ENCODE measurements around the gene DYNC2LI1.

The DYNC2LI1 gene

DNA sequence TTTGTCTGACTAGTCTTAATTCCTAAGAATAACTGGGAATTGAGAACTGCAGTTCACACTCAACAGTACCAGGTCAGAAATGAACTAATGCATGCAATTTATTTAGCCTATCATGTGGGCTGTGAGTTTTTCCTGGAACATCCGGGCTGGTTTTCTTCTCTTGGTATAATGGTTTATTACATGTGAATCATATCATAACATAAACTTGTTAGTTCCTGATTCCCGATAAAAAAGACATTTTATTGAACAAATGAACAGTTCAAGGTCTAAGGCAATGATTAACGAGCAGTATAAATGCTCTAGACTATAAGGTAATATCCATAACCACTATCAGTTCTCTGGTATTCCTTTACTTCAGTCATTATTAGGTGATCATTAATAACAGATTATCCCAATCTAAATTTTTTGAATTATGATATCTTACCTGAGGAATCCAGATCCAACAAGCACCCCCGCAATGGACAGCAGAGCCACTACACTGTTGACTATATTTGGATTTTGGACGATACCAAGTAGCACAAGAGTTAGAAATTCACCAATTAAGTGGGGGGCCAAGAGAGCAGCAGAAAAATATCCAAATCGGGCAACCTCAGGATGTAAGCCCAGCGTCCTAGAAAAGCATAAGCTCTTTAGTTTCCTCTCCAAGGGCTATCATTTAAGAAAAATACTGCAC, 45.8 kb downstream of the DYNC2LI1 start:
- no peak for DNase-seq

DNA sequence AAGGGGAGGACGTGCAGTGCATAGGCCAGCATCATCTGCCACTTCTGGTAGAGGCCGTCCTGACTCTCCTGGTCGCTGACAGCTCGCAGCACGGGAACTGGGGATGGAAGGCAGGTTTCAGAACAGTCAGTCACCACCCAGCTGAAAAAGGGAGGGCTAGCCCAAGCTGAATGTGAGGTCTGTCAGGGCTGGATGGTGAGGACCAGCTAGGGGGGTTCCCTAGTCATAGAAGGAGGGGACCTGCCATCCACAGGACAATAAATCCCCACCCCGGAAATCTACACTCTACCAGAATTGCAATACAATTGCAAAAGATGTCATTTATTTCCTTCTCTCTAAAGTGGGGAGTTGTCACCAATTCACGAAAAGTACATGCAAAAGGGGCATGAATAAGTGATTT, 49.0 kb downstream of the DYNC2LI1 start:
- no peak for DNase-seq

DNA sequence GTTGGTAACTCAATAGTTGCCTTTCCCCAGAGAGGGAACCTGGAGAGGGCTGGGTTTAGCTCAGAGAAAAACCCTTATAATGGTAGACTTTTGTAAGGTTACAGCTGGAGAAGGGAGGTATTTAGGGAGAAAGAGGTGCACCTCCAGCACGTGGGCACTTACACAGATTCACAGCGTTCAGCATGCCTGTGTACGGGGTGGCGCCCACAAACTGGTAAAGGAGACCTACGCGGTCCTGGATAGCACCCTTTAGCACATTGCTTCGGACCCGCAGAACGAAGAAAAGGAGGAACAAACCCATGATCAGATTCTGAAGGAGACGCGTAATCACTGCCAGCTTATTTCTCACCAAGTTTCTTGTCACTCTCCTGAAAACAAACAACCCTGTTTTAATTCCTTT, 49.9 kb downstream of the DYNC2LI1 start:
- DNase-seq = no peak

DNA sequence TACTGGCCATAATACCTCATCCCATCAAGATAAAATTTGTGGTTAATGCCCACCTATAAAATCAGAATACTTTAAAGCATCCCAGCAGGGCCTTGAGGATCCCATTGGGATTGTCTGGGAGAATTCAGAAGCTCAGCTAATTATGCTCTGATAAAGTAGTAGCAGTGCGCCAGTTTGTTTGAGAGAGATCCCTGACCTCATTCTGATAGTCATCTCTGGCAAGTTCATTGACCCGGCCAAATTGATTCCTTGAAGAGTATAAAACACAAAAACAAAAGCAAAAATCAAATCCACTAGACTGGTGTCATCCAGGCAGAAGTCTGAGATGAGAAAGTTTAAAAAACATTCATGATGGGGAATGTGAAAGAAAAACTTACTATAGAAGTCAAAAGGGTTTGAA, 50.7 kb downstream of the DYNC2LI1 start:
- no peak for DNase-seq

DNA sequence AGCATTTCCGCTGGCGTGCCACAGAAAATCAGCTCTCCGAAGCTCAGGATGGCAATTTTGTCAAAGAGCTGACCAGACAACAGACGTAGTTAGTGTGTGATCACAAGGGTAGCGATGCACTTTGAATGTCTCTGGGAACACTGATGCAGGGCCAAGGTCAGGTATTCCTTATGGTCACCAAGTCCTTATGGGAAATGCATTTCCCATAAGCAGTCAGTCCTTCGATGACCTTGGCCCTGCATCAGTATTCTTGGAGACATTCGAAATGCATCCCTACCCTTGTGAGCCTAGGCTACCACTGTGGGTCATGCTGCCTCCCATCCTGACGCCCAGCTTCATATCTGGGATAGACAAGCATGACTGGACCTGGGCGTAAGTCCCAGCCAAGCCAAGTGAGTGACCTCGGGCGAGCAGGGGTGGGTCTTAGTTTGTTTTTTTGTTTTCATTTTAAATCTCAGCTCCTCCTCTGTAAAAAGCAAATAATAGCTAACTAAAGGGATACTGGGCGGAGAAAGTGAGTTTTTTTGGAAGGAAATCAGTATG, 51.2 kb downstream of the DYNC2LI1 start:
- DNase-seq = no peak

DNA sequence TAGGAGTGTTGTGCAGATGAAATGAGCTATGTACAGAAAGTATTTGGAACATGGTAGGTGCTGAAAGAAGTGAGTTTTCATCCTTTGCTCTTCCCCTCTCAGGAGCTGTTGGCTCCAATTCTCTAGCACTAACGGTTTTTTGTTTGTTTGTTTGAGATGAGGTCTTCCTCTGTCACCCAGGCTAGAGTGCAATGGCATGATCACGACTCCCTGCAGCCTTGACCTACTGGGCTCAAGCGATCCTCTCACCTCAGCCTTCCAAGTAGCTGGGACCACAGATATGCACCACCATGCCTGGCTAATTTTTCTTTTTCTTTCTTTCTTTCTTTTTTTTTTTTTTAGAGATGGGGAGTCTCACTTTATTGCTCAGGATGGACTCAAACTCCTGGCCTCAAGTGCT, 52.0 kb downstream of the DYNC2LI1 start:
- DNase-seq = no peak

DNA sequence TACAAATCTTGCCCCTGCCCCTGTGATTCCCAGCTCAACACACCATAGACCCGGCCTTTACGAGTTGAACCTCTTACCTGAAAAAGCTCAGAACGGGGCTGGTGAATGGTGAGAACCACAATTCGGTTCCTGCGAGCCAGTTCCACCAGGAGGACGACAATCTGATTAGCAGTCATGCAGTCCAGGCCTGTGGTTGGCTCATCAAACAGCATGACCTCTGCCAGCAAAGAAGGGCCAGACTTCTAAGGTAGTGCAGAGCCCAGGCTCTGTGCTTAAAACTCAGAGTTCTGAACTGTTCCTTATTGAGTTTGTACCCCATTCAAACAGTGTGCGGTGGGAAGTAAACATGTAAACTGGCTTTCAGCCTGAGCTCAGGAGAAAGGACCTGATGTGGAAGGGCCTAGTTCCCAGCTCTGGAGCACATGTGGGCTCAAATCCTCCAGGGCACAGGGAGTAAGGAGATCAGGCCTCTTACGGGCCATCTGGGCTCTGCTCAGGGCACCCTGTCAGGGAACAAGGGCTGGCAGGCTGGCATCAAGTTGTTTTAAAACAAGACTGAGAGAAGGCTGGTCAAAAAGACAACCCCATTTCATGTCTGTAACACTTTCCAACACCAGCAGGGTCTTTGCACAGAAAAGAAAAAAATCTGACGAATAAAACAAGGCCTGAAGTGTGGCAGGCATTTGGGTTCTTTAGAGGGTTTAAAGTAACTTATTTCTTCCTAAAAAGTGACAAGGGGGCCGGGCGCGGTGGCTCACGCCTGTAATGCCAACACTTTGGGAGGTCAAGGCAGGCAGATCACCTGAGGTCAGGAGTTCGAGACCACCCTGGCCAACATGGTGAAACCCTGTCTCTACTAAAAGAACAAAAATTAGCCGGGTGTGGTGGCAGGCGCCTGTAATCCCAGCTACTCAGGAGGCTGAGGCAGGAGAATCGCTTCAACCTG, 52.7 kb downstream of the DYNC2LI1 start:
- DNase-seq = no peak

DNA sequence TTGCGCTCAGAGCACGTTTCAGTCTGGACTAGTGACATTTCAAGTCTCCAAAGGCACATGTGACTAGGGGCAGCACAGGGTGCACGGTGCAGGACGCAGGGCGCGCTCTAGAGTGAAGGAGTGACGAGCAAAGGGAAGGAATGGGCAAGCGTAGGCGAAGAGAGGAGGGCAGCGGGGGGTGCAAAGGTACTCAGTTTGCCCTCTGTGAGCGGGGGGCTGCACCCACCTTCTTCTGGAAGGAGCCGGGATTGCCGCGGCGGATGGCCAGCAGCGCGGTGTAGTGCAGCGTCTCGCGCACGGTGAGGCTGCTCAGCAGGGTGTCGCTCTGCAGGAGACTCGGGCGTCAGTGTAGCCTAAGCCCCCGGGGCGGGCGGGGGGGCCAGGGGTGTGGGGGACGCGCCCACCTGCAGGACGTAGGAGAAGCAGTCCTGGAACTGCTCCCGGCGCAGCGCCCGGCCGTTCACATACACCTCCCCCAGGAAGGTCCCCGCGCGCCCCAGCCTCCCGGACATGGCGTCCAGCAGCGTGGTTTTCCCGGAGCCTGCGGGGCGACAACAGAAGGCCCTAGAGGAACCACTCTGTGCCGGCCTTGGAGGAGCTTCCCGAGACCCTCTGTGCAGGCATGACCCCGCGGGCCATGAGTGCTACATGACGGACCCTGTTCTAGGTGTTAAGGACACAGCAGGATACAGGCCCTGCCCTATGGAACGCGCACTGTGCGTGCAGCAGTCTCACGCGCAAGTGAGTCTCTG, 57.9 kb downstream of the DYNC2LI1 start:
- DNase-seq = no peak

DNA sequence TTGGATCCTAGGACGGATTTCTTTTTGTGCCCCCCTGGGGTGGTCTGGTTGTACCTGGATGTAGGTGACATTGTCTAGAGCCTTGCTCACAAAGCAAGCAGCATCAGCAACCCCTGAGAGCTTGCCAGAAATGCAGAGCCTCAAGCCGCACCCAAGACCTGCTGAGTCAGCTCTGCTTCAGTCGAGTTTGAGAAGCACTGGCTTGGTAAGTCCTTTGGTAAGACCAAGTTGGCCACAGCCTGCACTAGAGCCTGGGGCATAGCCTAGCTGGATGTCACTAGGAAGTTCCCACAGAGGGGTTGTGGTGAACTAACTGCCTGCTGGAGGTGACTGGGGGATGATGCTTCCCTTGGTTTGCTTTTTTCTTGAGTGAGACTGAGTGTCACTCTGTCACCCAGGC, 58.6 kb downstream of the DYNC2LI1 start:
- no peak for DNase-seq

DNA sequence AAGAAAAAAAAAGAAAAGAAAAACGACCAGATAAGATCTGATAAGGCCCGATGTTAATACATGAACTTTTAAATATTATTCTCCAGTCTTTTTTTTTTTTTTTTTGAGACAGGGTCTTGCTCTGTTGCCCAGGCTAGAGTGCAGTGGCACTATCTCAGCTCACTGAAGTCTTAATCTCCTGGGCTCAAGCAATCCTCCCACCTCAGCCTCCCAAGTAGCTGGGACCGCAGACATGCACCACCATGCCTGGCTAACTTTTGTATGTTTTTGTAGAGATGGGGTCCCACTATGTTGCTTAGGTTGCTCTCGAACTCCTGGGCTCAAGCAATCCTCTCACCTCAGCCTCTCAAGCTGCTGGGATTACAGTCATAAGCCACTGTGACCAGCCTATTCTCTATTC, 63.2 kb downstream of the DYNC2LI1 start:
- no peak for DNase-seq

DNA sequence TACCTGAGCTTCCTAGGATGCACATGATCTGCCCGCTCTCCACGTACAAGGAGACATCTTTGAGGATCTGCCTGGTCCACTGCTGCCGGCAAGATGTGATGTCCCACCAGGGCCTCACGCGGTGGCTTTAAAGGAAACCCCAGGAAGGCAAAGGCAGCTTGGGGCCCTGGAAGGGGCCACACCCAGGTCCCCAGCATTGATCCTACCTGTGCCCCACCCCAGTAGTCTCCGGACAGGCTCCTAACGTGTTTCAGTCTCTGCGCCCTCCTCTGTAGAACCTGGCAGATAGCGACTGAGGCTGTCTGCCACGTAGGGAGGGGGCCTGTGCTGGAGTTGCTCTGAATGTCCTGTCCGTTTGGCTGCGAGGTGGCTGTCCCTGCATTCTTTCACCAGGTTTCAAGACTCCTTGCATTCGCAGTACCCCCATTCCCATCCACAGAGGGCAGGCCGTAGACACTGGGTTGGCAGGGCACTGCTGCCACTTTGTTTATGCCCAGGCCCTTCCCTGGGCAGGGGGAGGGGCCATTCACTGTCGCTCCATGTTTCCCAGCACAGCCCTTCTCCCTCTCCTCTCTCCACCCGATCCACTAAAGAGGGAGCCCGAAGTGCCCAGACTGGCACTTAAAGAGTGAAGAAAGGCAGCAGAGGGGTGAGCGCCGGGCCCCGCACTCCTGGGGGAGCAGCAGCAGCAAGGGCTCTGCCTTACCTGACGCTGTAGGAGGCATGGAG, 64.2 kb downstream of the DYNC2LI1 start:
- DNase-seq = no peak

DNA sequence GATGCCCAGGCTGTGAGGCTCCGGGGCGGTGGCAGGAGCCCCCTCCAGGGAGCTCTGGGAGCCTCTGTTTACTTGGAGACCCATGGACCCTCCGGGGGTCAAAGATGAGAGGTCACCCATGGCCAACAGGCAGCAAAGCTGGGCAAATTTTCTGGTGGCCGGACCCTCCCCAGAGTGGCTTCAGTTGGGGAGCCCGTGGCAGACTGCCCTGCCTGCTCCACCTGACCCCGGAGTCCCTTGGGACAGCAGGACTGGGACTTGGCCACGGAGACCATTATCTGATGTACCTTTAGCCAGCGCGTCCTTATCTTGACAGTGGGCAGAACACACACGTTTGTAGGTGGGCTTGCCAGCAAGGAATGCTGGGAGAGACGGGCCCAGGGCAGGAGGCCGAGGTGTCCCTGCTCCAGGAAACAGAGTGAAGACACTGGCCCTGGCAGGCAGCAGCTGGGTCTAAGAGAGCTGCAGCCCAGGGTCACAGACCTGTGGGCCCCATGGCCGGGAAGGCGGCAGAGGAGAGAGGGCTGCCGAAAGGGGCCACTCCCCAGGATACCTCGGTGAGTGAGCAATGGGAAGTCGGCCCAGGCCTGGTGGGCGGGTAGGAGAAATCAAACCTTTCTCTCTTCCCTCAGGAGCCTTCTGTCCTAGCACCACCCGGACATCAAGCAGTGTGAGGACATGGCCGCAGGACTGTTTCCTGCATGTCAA, 64.9 kb downstream of the DYNC2LI1 start, which contains the start of the genes ABCG5 and ABCG8:
Gene ABCG5, minus strand, starts transcription at position 280 of the 708 bp plus-strand sequence. Its CDS starts 160 bp downstream, at position 120.
Gene ABCG8, plus strand, starts transcription at position 412 of the 708 bp plus-strand sequence. Its CDS starts 83 bp downstream, at position 495.
- no peak for DNase-seq

DNA sequence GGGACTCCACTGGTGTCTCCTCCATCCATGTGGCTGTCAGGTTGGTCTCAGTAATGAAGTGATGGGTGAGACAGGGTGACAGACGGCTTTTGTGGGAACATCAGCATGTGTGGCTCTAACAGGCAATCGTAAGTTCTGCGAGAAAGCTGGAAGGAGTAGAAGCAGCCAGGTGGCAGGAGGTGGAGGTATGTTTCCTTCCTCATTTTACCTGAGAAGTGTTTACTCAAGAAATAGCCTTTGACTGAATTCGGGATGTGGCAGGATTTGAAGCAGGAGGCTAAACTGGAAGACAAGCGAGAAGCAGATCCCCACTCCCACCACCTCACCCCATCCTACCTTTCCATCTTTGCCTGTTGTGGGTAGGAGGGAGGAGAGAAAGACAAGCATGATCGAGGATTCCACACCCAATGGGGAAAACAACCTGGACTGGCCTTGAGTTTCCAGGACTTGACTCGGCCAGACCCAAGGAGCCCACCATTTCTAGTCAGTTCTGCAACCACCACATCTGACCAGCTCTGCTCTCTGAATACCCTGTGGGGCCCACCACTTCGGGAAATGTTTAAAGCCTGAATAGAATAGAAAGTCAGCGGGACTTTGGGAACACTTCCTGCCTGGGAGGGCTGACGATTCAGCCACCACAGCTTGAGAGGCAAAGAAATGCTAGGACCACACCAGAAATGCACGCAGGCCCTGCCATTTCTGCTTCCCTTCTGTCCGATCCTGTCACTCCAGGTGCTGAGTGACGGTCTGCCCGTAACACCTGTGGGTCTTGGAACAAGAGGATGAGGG, 66.1 kb downstream of the DYNC2LI1 start:
- DNase-seq = no peak

DNA sequence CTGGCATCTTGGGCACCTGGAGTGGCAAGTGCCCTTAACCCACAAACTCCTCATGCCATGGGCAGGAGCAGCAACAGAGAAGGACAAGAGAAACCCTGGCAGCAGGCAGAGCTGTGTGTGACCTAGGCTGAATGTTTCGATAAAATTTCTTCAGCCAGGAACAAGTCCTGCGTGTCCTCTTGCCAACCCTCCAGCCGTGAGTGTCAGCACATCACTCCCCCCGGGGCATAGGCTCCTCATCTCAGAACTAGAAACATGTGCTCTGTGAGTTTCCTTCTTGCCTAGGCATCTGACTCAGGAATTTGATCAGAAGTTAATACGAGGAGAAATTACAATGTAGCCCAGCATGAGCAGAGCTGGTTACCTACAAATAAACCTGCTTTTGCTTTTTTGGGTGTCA, 67.1 kb downstream of the DYNC2LI1 start:
- no peak for DNase-seq

DNA sequence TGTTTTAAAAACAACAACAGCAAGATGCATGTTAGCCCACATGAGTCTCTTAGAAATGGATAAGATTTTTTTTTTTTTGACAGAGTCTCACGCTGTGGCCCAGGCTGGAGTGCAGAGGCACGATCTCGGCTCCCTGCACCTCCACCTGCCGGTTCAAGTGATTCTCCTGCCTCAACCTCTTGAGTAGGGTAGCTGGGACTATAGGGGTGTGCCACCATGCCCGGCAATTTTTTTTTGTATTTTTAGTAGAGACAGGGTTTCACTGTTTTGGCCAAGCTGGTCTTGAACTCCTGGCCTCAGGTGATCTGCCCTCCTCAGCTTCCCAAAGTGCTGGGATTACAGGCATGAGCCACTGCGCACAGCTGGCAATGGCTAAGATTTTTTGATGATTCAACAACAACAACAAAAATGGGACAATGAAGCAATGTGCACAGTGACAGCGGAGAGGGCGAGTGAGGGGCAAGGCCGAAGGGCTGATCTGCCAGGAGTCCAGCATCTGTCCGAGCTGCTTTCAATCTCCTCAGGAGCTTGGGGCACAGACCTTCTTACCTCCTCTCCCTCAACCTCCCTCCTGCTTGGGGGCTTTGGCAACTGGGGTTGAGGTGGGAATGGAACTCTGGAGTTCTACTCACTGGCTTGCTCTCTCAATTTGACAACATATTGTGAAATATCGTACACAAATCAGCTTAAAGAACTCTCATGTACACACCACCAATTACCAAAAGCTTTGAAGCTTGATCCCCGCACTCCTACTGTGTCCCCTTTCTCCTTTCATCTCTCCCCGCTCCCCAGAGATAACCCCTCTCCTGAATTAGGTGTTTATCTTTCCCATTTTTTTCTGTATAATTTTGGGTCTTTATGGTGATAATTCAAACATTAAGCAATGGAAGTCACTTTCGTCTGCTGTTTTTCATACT, 68.4 kb downstream of the DYNC2LI1 start:
- no peak for DNase-seq

DNA sequence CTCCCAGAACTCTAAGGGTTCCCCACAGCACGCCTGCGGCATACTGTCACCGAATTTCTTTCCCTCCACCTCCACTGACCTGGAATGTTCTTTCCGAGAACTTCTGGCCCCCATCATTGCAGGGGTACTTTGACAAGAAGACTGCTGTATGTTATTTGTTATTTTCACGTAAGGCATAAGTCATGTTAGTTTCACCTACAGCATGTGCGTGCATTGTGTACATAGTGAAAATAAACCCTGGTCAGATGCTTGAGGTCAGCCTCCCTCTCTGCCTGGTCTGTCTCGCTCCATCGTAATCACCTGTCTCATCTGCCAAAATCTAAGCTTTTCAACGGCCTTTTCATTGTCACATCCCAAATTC, 69.0 kb downstream of the DYNC2LI1 start:
- no peak for DNase-seq

DNA sequence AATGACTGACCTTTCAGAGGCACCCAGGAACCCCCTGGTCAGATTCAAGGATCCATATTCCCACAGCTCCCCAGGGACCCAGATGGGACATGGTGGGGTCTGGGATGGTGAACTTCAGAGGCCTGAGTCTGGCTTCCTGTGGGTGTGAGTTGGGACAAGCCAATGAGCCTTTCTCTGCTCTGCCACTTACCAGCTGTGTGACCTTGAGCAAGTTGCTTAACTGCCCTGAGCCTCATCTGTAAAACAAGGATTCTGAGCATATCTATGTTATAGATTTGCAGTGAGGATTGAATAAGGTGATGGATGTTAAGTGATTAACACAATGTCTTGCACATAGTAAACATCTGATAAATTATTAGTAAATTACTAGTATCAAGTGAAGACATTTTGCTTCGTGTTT, 71.3 kb downstream of the DYNC2LI1 start:
- no peak for DNase-seq

DNA sequence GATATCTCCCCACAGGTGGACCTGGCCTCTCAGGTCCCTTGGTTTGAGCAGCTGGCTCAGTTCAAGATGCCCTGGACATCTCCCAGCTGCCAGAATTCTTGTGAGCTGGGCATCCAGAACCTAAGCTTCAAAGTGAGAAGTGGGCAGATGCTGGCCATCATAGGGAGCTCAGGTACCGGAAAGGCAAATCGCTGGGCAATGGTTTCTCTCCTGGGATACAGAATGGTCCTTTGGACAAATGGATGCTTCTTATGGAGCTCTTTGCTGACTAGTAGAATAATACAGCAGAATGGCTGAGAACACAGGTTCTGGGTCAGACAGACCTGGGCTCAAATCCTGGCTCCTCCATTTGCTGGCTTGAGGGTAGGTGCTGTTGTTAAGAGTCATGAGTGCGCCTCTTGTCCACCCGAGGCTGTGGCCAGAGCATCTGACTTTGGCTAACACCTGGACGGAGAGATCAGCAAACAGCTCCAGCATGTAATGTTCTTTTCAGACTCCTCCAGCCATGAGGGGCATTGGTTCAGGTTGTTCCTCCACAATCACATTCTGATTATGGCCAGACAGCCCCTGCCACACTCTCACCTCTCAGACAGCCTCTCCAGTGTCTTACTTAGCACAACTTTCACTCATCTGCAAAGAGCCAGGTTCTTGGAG, 72.4 kb downstream of the DYNC2LI1 start:
- no peak for DNase-seq

DNA sequence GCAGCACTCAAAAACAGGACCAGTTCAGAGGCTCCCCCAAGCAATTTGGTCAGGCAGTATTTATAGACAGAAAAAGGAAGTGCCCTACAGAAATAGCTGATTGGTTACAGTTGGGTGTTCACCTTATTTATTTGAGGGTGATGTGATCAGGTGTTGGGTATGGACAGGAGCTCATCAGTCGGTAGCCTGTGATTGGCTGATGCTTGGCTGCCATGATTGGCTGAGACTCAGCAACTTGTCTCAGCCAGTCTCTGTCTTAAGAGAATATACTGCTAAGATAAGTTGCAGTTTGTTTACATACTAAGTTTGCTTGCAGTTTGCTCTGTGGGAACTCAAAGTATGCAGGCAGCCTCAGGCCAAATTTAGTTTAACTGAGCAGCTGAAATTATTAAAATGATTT, 74.4 kb downstream of the DYNC2LI1 start:
- no peak for DNase-seq

All from SHP77 (cell line).